Measurements from ENCODE around the gene SEMA5B.

Gene SEMA5B

GRCh38 chr3:122928396-122929187 lies 99.0 kb downstream of the SEMA5B start:
- DNase-seq (no peak), ATAC-seq (no peak)
- Mint-ChIP-seq H3K4me1 (no peaks in the 10 kb centered on the region), H3K4me3 (no peak overlapping the region), H3K27ac (no peak overlapping the region), H3K9me3 (no peaks in the 10 kb centered on the region), H3K27me3 (peaks cover 6% of the 10 kb centered on the region)

GRCh38 chr3:122927726-122928125 lies 99.8 kb downstream of the SEMA5B start:
- Mint-ChIP-seq H3K4me3 (no peak overlapping the region), H3K27ac (peak overlapping the region in 1 of 2 donors; percentile 39), H3K4me1 (no peaks in the 10 kb centered on the region), H3K27me3 (no peaks in the 10 kb centered on the region), H3K9me3 (no peaks in the 10 kb centered on the region)
- no peak for DNase-seq
- ATAC-seq: no peak

DNA sequence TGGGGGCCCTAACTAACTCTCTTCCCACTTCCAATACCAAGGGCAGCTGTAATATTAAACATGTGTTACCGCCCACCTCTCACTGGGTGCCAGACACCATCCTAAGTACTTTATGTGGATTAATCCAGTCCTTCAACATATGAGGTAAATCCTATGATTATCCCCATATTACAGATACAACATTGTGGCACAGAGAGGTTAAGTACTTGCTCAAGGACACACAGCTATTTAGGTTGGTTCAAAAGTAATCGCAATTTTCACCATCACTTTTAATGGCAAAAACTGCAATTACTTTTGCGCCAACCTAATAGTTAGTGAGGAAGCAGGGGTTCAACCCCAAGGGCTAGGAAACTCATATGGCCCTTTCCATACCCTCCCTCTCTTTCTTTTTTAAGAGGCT lies 100.8 kb downstream of the SEMA5B start:
- Mint-ChIP-seq H3K27ac (no peak overlapping the region), H3K4me1 (no peaks in the 10 kb centered on the region), H3K4me3 (no peak overlapping the region), H3K9me3 (no peaks in the 10 kb centered on the region), H3K27me3 (no peaks in the 10 kb centered on the region)
- no peak for ATAC-seq
- no peak for DNase-seq

GRCh38 chr3:122926322-122926721 lies 101.2 kb downstream of the SEMA5B start:
- no peak for ATAC-seq

GRCh38 chr3:122925756-122926155 lies 101.8 kb downstream of the SEMA5B start:
- Mint-ChIP-seq H3K27ac (no peak overlapping the region), H3K4me3 (no peak overlapping the region)

More at GRCh38 chr3:122926322-122926721, 101.2 kb downstream of the SEMA5B start:
- Mint-ChIP-seq H3K4me1 (no peaks in the 10 kb centered on the region), H3K9me3 (no peaks in the 10 kb centered on the region), H3K27ac (peak overlapping the region in 1 of 2 donors; percentile 36), H3K27me3 (peaks cover 2% of the 10 kb centered on the region), H3K4me3 (no peak overlapping the region)
- DNase-seq: no peak

DNA sequence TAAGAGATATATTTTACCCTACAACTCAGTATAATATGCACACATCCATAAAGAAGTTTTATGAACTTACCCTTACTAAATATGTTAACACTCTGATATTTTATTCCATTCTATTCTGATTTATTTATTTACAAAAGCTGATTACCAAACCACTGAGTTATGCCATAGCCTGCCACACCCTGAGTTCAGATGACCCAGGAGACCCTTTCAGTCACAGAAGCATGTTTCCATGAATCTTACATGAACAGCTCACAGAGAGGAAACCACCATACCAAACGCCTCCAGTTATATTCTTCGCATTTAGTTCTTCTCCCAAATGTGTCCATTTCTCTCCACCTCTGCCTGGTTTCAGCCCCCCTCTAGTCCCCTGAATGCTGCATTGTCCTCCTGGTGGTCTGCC lies 103.5 kb downstream of the SEMA5B start:
- Mint-ChIP-seq H3K27me3 (peaks cover 21% of the 10 kb centered on the region), H3K4me1 (no peaks in the 10 kb centered on the region)

More at GRCh38 chr3:122925756-122926155, 101.8 kb downstream of the SEMA5B start:
- Mint-ChIP-seq H3K4me1 (no peaks in the 10 kb centered on the region), H3K9me3 (no peaks in the 10 kb centered on the region), H3K27me3 (peaks cover 8% of the 10 kb centered on the region)
- no peak for DNase-seq
- ATAC-seq: no peak

DNA sequence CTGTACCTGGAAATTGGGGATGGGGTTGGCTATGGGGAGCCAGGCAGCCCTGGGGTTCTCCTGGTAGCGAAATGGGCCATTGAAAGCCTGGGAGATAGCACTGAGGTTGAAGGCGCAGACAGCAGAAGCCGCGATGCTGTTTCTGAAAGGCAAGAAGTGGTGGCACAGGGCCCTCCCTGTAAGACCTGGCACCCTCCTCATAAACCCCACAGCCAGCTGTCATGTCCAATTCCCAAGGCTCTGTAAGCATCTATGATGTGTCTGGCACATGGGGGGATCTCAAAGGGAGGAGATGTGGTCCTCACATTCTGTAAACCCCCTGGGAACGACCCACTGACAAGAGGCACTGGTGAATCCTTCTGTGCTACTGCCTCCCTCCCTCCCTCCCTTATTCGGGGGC lies 104.0 kb downstream of the SEMA5B start:
- no peak overlapping the region for H3K27ac Mint-ChIP-seq
- H3K4me3 Mint-ChIP-seq: no peak overlapping the region
- DNase-seq: no peak
- peaks cover 21% of the 10 kb centered on the region for H3K27me3 Mint-ChIP-seq
- no peak for ATAC-seq
- no peaks in the 10 kb centered on the region for H3K9me3 Mint-ChIP-seq
- no peaks in the 10 kb centered on the region for H3K4me1 Mint-ChIP-seq

More for the DNA sequence above, 103.5 kb downstream of the SEMA5B start:
- no peak overlapping the region for H3K4me3 Mint-ChIP-seq
- ATAC-seq (no peak), DNase-seq (no peak)
- H3K9me3 Mint-ChIP-seq: no peaks in the 10 kb centered on the region
- H3K27ac Mint-ChIP-seq: no peak overlapping the region

GRCh38 chr3:122921791-122922651 lies 105.5 kb downstream of the SEMA5B start:
- ATAC-seq (peak; percentile 84), DNase-seq (peak; percentile 42 to 44)
- peak overlapping the region; percentile 31 to 58 for H3K4me3 Mint-ChIP-seq

DNA sequence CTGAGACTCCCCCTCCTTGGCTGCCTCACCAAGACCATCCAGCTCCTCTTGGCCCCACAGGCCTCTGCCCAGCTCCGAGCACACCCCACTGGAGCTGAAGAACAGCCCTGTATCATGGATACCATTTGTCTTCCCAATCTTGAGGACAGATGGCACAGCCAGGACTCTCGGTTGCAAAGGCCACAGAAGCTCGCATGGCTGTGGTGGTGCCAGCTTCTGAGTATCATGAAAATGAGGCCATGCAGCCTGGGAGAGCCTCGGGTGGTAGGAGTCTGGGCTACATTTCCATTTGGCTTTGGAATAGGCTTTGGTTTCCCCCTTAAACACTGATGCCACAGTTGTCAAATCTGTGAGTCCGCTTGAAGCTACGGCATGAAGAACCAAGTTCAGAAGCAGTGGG lies 106.6 kb downstream of the SEMA5B start:
- H3K27me3 Mint-ChIP-seq: peaks cover 29% of the 10 kb centered on the region
- peaks cover 5% of the 10 kb centered on the region for H3K4me1 Mint-ChIP-seq
- no peak overlapping the region for H3K4me3 Mint-ChIP-seq
- H3K9me3 Mint-ChIP-seq: no peaks in the 10 kb centered on the region
- ATAC-seq (no peak), DNase-seq (no peak)
- no peak overlapping the region for H3K27ac Mint-ChIP-seq

More at GRCh38 chr3:122921791-122922651, 105.5 kb downstream of the SEMA5B start:
- no peak overlapping the region for H3K27ac Mint-ChIP-seq
- peaks cover 25% of the 10 kb centered on the region for H3K27me3 Mint-ChIP-seq
- H3K4me1 Mint-ChIP-seq: no peaks in the 10 kb centered on the region
- no peaks in the 10 kb centered on the region for H3K9me3 Mint-ChIP-seq

GRCh38 chr3:122919291-122919610 lies 108.3 kb downstream of the SEMA5B start:
- Mint-ChIP-seq H3K4me1 (peaks cover 16% of the 10 kb centered on the region), H3K4me3 (no peak overlapping the region), H3K27ac (no peak overlapping the region), H3K27me3 (peaks cover 29% of the 10 kb centered on the region), H3K9me3 (no peaks in the 10 kb centered on the region)
- ATAC-seq: no peak
- no peak for DNase-seq

DNA sequence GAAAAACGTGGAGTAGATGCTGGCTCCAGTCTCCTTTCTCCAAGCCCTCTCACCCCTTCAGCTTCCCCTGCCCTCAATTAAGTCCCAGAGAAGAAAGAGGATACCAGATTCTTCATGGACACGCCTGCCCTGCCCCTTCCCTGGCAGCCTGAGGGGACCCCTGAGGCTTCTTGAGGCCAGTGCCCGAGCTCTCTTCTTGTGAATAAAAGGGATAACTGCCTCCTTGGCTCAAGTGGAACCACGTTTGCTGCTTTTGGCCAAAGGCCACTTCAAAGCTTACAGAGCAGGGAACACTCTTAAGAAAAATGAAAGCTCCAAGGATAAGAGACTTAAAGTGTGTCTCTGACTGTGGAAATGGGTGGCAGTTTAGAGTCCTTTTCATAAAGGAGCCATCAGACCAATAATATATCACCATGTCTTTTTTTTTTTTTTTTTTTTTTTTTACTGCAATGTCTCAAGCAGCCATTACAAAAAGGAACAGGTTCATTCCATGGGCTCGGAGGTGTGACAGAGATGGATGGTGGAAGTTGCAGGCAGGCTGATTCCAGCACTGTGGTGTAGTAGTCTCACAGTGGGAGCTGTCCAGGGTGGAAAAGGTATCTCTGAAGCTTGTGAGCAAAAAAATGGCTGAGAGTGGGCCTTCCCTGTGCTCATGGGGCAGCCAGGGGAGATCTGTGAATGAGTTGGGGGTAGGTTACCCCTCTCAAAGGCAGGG lies 108.8 kb downstream of the SEMA5B start:
- Mint-ChIP-seq H3K9me3 (no peaks in the 10 kb centered on the region), H3K27me3 (peaks cover 33% of the 10 kb centered on the region), H3K4me1 (peaks cover 16% of the 10 kb centered on the region), H3K4me3 (no peak overlapping the region), H3K27ac (no peak overlapping the region)
- DNase-seq: no peak
- ATAC-seq: no peak

- Mint-ChIP-seq H3K27me3 (peaks cover 41% of the 10 kb centered on the region), H3K4me1 (peaks cover 16% of the 10 kb centered on the region), H3K9me3 (no peaks in the 10 kb centered on the region), H3K27ac (no peak overlapping the region), H3K4me3 (no peak overlapping the region)
- no peak for DNase-seq
- no peak for ATAC-seq
Observed at GRCh38 chr3:122917412-122917811, 110.2 kb downstream of the SEMA5B start.

GRCh38 chr3:122916580-122916979 lies 111.0 kb downstream of the SEMA5B start:
- no peak for ATAC-seq
- peaks cover 49% of the 10 kb centered on the region for H3K27me3 Mint-ChIP-seq
- no peak overlapping the region for H3K27ac Mint-ChIP-seq
- no peak for DNase-seq
- peaks cover 16% of the 10 kb centered on the region for H3K4me1 Mint-ChIP-seq
- no peak overlapping the region for H3K4me3 Mint-ChIP-seq
- no peaks in the 10 kb centered on the region for H3K9me3 Mint-ChIP-seq

- DNase-seq (no peak), ATAC-seq (no peak)
- H3K27ac Mint-ChIP-seq: no peak overlapping the region
- H3K27me3 Mint-ChIP-seq: peaks cover 50% of the 10 kb centered on the region
- H3K4me1 Mint-ChIP-seq: peaks cover 16% of the 10 kb centered on the region
- no peak overlapping the region for H3K4me3 Mint-ChIP-seq
- H3K9me3 Mint-ChIP-seq: no peaks in the 10 kb centered on the region
Observed at GRCh38 chr3:122916084-122916483, 111.5 kb downstream of the SEMA5B start.

DNA sequence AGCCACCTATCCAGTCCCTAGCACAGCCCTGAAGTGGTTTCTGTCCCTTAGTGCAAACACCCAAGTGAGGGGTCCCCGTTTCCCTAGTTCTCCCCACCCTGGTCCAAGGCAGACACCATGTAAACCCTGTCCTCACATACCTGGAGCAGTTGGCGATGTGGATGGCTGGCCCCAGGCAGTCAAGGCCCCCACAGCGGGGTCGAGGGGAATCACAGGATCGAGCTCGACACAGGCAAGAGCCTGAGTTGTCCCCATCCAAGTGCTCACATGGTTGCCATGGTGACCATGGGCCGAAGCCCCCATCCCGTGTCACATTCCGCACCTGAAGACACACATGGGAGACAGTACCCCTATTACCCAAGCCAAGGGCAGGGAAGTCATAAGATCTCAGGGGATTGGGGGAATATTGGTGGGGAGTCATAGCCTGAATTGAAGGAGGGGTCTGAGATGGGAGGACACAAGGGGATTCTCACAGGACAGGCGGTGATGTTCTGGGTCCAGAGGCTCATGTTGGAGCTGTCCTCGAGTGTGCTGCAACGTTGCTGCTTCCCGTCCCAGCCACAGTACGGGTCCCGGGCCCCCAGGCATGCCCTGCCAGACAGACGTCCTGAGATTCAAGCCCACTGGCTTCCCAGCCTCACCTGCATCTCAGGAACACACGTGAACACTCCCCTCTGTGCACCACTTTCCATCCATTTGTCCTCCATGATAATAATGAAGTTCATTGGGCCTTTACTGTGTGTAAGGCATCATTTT lies 112.1 kb downstream of the SEMA5B start:
- no peak overlapping the region for H3K27ac Mint-ChIP-seq
- H3K4me3 Mint-ChIP-seq: no peak overlapping the region
- peaks cover 50% of the 10 kb centered on the region for H3K27me3 Mint-ChIP-seq
- DNase-seq: no peak
- ATAC-seq: no peak
- peaks cover 16% of the 10 kb centered on the region for H3K4me1 Mint-ChIP-seq
- H3K9me3 Mint-ChIP-seq: no peaks in the 10 kb centered on the region

All from stimulated activated naive CD8-positive, alpha-beta T cell treated with anti-CD3 and anti-CD28 coated beads, Interleukin-15, amount 100 ng/mL, for 72 hours (primary cell).